Subcutaneous adipose tissue (tissue), 4 donors: ENCODE data around the gene STK32B. TPM values are rescaled to one million over a fixed set of nuclear protein-coding genes. Genes with fewer than 3 reads are reported as not detected.

Experiments
- CTCF ChIP-seq: fragments of 450-650 bp; IDR thresholded peaks from one replicate; pipeline ENCODE4 v1.5.1; 2016; ENCODE audit warnings: low read depth, mild to moderate bottlenecking, control low read depth, antibody characterized with exemption, moderate library complexity
- total RNA-seq, 4 donors: library from RNA; depleted of rRNA; stranded (reverse); fragments of >200 nt; gene quantifications; one replicate each; pipeline ENCODE4 v1.1.0, GENCODE V29; 2016

STK32B gene
- total RNA-seq, 4 donors from 2014 or later, result 1.3 to 3.2 (median 2.3) TPM

GRCh38 chr4:5386921-5387320 is 335.6 kb downstream of the STK32B start:
- no peak for TF ChIP-seq CTCF

- no peak for TF ChIP-seq CTCF
Observed at GRCh38 chr4:5387457-5387856, 336.2 kb downstream of the STK32B start.

- TF ChIP-seq CTCF, result no peak
Observed at GRCh38 chr4:5389756-5390310, 338.6 kb downstream of the STK32B start.

GRCh38 chr4:5391492-5391891 is 340.2 kb downstream of the STK32B start:
- TF ChIP-seq CTCF, result no peak

GRCh38 chr4:5393911-5394513 is 342.7 kb downstream of the STK32B start:
- no peak for TF ChIP-seq CTCF

GRCh38 chr4:5395781-5396180 is 344.5 kb downstream of the STK32B start:
- no peak for TF ChIP-seq CTCF

- TF ChIP-seq CTCF, result no peak
Observed at GRCh38 chr4:5398056-5398455, 346.8 kb downstream of the STK32B start.
